HCEC 1CT (cell line): Measurements from ENCODE around the gene BLID.

Experiments
- DNase-seq: peaks from one replicate; pipeline ENCODE4 v3.0.0-alpha.2; 2017

BLID gene

GRCh38 chr11:122075016-122075415 lies 41.0 kb downstream of the BLID start:
- no peak for DNase-seq

GRCh38 chr11:122074022-122074421 lies 42.0 kb downstream of the BLID start:
- no peak for DNase-seq

- no peak for DNase-seq
Observed at GRCh38 chr11:122071709-122072202, 44.3 kb downstream of the BLID start.

- DNase-seq: peak; percentile 51
Observed at GRCh38 chr11:122069707-122070360, 46.2 kb downstream of the BLID start.

- no peak for DNase-seq
Observed at GRCh38 chr11:122068837-122069236, 47.2 kb downstream of the BLID start.

- no peak for DNase-seq
Observed at GRCh38 chr11:122068141-122068540, 47.9 kb downstream of the BLID start.
